ENCODE data around the gene PTGIR.

DNA sequence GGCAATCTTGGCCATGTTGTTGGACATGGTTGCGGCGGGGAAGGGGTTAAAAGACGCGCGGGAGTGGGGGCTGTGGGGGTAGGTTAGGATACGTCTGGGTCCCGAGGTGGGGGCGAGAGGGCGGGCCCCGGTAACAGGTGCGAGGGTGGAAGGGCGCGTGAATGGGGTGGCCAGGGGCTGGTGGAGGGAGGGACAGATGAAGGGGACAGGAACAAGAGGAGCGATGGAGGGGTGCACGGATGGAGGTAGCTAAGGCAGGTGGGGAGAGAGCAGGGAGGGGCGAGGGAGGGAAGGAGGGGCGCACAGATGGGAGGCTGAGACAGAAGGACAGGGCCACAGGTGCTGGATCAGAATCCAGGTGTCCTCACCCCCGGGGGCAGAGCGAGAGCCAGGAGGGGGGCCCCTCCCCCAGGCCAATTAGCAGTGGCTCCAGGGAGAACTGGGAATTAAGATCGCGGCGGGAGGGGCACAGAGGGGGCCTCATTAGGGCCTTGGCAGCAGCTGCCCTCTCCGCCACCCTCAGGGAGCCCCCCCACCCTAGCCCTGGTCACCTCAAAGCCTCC is 9.8 kb upstream of the PTGIR start:
- no peak for TF ChIP-seq EZH2 (IDR thresholded peaks at IDR 0.05; ENCODE audit: borderline replicate concordance, low read length)
- TF ChIP-seq, protein P1, sequence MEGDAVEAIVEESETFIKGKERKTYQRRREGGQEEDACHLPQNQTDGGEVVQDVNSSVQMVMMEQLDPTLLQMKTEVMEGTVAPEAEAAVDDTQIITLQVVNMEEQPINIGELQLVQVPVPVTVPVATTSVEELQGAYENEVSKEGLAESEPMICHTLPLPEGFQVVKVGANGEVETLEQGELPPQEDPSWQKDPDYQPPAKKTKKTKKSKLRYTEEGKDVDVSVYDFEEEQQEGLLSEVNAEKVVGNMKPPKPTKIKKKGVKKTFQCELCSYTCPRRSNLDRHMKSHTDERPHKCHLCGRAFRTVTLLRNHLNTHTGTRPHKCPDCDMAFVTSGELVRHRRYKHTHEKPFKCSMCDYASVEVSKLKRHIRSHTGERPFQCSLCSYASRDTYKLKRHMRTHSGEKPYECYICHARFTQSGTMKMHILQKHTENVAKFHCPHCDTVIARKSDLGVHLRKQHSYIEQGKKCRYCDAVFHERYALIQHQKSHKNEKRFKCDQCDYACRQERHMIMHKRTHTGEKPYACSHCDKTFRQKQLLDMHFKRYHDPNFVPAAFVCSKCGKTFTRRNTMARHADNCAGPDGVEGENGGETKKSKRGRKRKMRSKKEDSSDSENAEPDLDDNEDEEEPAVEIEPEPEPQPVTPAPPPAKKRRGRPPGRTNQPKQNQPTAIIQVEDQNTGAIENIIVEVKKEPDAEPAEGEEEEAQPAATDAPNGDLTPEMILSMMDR (conservative IDR thresholded peaks at IDR 0.05 in 1 of 2, IDR thresholded peaks at IDR 0.05 in 1 of 2; ENCODE audit: extremely low read depth in 1 of 2, insufficient read depth in 1 of 2, low read depth in 1 of 2, low read length in 2 of 2), result no peak
